HepG2 (cell line): ENCODE measurements around the gene KLHL36. TPM values are rescaled to one million over a fixed set of nuclear protein-coding genes. Genes with fewer than 3 reads are reported as not detected.
A peak's percentile ranks its signal among the peaks of the same experiment; 100 is the strongest.

Experiments used
- ATAC-seq: fragments of 200-7000 bp; cut with Tn5 transposase; 3 replicates; pipeline ENCODE4 v1.9.1; 2020; ENCODE audit warnings: mild to moderate bottlenecking, moderate library complexity
- BruUV-seq: library from RNA; stranded (reverse); fragments of 400-500 nt; replicated peaks from 2 replicates; lab custom pipeline; 2021; lab: Mats Ljungman, UMichigan
- CTCF ChIA-PET: fragments of 300-600 bp; formaldehyde crosslinking; extraction: SDS; loops from one replicate; lab custom pipeline; 2021; ENCODE audit warnings: low total read pairs, inconsistent platforms, low intra/inter-chr PET ratio; lab: Yijun Ruan, JAX
- POLR2A ChIA-PET: fragments of 350-600 bp; sonication (Branson Sonifier 250); formaldehyde crosslinking; loops from one replicate; lab custom pipeline; 2020; ENCODE audit warnings: antibody characterized with exemption, inconsistent platforms; lab: Yijun Ruan, JAX
- DNase-seq: peaks from one replicate; pipeline ENCODE4 v3.0.0-alpha.2; 2015; ENCODE audit warnings: low spot score
- FAIRE-seq: peaks from 3 replicates; lab custom pipeline; 2011; peaks lifted over from hg19 to GRCh38; lab: Jason Lieb, UNC
- H2AFZ ChIP-seq: one replicate; pipeline ENCODE4 v1.6.1; 2011; ENCODE audit warnings: low read length, inconsistent platforms
- H3K27ac ChIP-seq: fragments of 300-600 bp; 3 replicates; pipeline ENCODE4 v1.8.0; 2011; ENCODE audit warnings: mixed run types, mild to moderate bottlenecking, mixed read lengths, low read length, inconsistent platforms; ENCODE audit not compliant: insufficient read depth; ENCODE audit errors: extremely low read length
- H3K27me3 ChIP-seq, 2 experiments: fragments of 200-600 bp in 1 of 2; 2 replicates in 1 of 2; 3 replicates in 1 of 2; pipeline versions ENCODE4 v1.6.0 to v1.8.0; 2011; ENCODE audit warnings: low read length in 2 of 2, mild to moderate bottlenecking in 2 of 2, moderate library complexity in 2 of 2, inconsistent platforms in 1 of 2; ENCODE audit not compliant: insufficient read depth in 2 of 2, control insufficient read depth in 1 of 2
- H3K36me3 ChIP-seq, 2 experiments: fragments of 200-600 bp in 1 of 2; replicated peaks in 1 of 2; 2 replicates in 1 of 2; 3 replicates in 1 of 2; pipeline versions ENCODE4 v1.5.1 to v1.8.0; 2011; ENCODE audit warnings: low read length in 2 of 2, inconsistent platforms in 1 of 2; ENCODE audit not compliant: insufficient read depth in 2 of 2, control insufficient read depth in 1 of 2
- H3K4me1 ChIP-seq: 2 replicates; pipeline ENCODE4 v1.5.1; 2012; ENCODE audit warnings: low read length, inconsistent platforms; ENCODE audit not compliant: insufficient read depth
- H3K4me2 ChIP-seq: 2 replicates; pipeline ENCODE4 v1.6.0; 2011; ENCODE audit warnings: low read depth, low read length, inconsistent platforms
- H3K4me3 ChIP-seq, 3 experiments: fragments of 200-600 bp in 1 of 3; sonication (generic), shearing (Covaris generic) in 1 of 3; replicated peaks in 1 of 3; 2 replicates each; pipeline ENCODE4 v1.5.1; 2011 to 2016; ENCODE audit warnings: low read length in 3 of 3, inconsistent platforms in 2 of 3, low read depth in 2 of 3, mild to moderate bottlenecking in 2 of 3, control low read depth in 1 of 3, mixed read lengths in 1 of 3; ENCODE audit not compliant: insufficient read depth in 1 of 3
- H3K79me2 ChIP-seq: one replicate; pipeline ENCODE4 v1.6.1; 2011; ENCODE audit warnings: low read length, inconsistent platforms; ENCODE audit not compliant: insufficient read depth
- H3K9ac ChIP-seq: 2 replicates; pipeline ENCODE4 v1.6.0; 2011; ENCODE audit warnings: mild to moderate bottlenecking, low read depth, low read length, inconsistent platforms; ENCODE audit not compliant: insufficient read depth
- H3K9me3 ChIP-seq: 2 replicates; pipeline ENCODE4 v1.5.1; 2012; ENCODE audit warnings: mild to moderate bottlenecking, low read length
- H4K20me1 ChIP-seq: 2 replicates; pipeline ENCODE4 v1.6.0; 2011; ENCODE audit warnings: inconsistent platforms, mild to moderate bottlenecking, low read length, moderate library complexity; ENCODE audit not compliant: insufficient read depth
- CEBPG ChIP-seq: IDR thresholded peaks from 2 replicates; pipeline ENCODE4 v1.6.1; 2016
- ESRRA ChIP-seq: sonication (generic); formaldehyde crosslinking; IDR thresholded peaks from 2 replicates; pipeline ENCODE4 v1.5.1; 2020; ENCODE audit warnings: mild to moderate bottlenecking, low read depth, missing genetic modification reagents
- JUND ChIP-seq: sonication (generic); formaldehyde crosslinking; IDR thresholded peaks from 2 replicates; pipeline ENCODE4 v1.8.0; 2022; ENCODE audit warnings: mild to moderate bottlenecking, missing genetic modification reagents
- PAX8 ChIP-seq: sonication (generic); formaldehyde crosslinking; IDR thresholded peaks from 2 replicates; pipeline ENCODE4 v1.8.0; 2022; ENCODE audit warnings: mild to moderate bottlenecking, missing genetic modification reagents, borderline replicate concordance
- SALL1 ChIP-seq: sonication (generic); formaldehyde crosslinking; IDR thresholded peaks from 2 replicates; pipeline ENCODE4 v1.8.0; 2022; ENCODE audit warnings: mild to moderate bottlenecking, missing genetic modification reagents
- ZNF281 ChIP-seq: sonication (generic); formaldehyde crosslinking; IDR thresholded peaks from 2 replicates; pipeline ENCODE4 v1.4.0; 2020; ENCODE audit warnings: missing genetic modification reagents, borderline replicate concordance
- ZNF354B ChIP-seq: sonication (generic); formaldehyde crosslinking; IDR thresholded peaks from 2 replicates; pipeline ENCODE4 v1.8.0; 2022; ENCODE audit warnings: mild to moderate bottlenecking, missing genetic modification reagents
- ZNF362 ChIP-seq: sonication (generic); formaldehyde crosslinking; IDR thresholded peaks from 2 replicates; pipeline ENCODE4 v1.4.0; 2020; ENCODE audit warnings: missing genetic modification reagents, mild to moderate bottlenecking, borderline replicate concordance
- ZNF704 ChIP-seq: sonication (generic); formaldehyde crosslinking; IDR thresholded peaks from 2 replicates; pipeline ENCODE4 v1.8.1; 2023; ENCODE audit warnings: mild to moderate bottlenecking, inconsistent platforms, moderate library complexity, missing genetic modification reagents, borderline replicate concordance
- WGBS: methylation state at CpG from one replicate; pipeline ENCODE4 v1.1.6; 2017; ENCODE audit warnings: low lambda C conversion rate; 5-methylcytosine and 5-hydroxymethylcytosine counted together
- in situ Hi-C: cut with HindIII; loops from 2 replicates; pipeline ENCODE4 v1.10.0; 2017; ENCODE audit warnings: low pct_unique_long_range_greater_than_20kb; ENCODE audit not compliant: extremely low pct_ligation_motif_present
- intact Hi-C: fragments of 100-400 bp; cut with micrococcal nuclease; formaldehyde crosslinking; loops from one replicate; pipeline ENCODE4 v1.10.0; 2022; ENCODE audit not compliant: unreplicated experiment
- polyA plus RNA-seq, 8 experiments: library from polyadenylated mRNA; depleted of rRNA in 3 of 8; stranded (reverse) in 7 of 8; unstranded in 1 of 8; fragments of >200 nt; fragmentation: Illumina TruSeq in 4 of 8; extraction: Trizol in 4 of 8; gene quantifications; 2 replicates each; pipeline versions ENCODE4 v1.2.1 to v1.2.3, GENCODE V29; 2011 to 2016; ENCODE audit warnings: low read depth in 4 of 8, missing spikeins in 1 of 8, mixed read lengths in 1 of 8; ENCODE audit not compliant: insufficient read depth in 1 of 8
- total RNA-seq, 5 experiments: library from RNA; depleted of rRNA; stranded (reverse); fragments of >200 nt; fragmentation: Illumina TruSeq; extraction: Trizol; gene quantifications; 2 replicates each; pipeline ENCODE4 v1.2.3, GENCODE V29; 2016; ENCODE audit warnings: low read depth in 1 of 5
- TF ChIP-seq, protein P1 (sequence below): sonication (generic); formaldehyde crosslinking; IDR thresholded peaks from 2 replicates; pipeline ENCODE4 v1.9.0; 2021; ENCODE audit warnings: mild to moderate bottlenecking, missing genetic modification reagents

KLHL36 gene
- total and polyA plus RNA-seq, 2 of the 13 experiments (the other 11 are each of a cell fraction or from before 2014, with no cell fraction given), result 24.3 to 26.0 TPM

- Histone ChIP-seq H2AFZ (peak overlapping the region; percentile 78), H3K9me3 (no peaks in the 10 kb centered on the region), H3K79me2 (no peaks in the 10 kb centered on the region), H3K27ac (no peak overlapping the region), H4K20me1 (no peaks in the 10 kb centered on the region), H3K4me3 (peak overlapping the region in 2 of 3 experiments; percentile 2 to 52; a peak in 4 of 6 replicates), H3K36me3 (no peaks in the 10 kb centered on the region), H3K9ac (peak overlapping the region; percentile 1; the same call in 1 of the 2 replicates), H3K4me1 (peaks cover 36% of the 10 kb centered on the region), H3K4me2 (peak overlapping the region; percentile 77), H3K27me3 (peaks cover 0 to 43% of the 10 kb centered on the region in 2 experiments; a peak in 2 of 5 replicates)
- DNase-seq (peak; percentile 50), ATAC-seq (peak; percentile 70), FAIRE-seq (peak; percentile 65)
- ChIA-PET CTCF (no interaction called here), POLR2A (no interaction called here)
- intact Hi-C loops, result no loop called here
- no TSS peak for BruUV-seq
- in situ Hi-C loops, result no loop called here
- under 1% methylated on average over 12 of the region's 14 CpGs for WGBS
- no peak for TF ChIP-seq ZNF704 (CRISPR knock-in tag)
- TF ChIP-seq PAX8, result no peak
- TF ChIP-seq SALL1 (CRISPR knock-in tag), result peak; percentile 32; the same call in 1 of the 2 replicates
- peak; percentile 11; the same call in 1 of the 2 replicates for TF ChIP-seq CEBPG (CRISPR knock-in tag)
- TF ChIP-seq, protein P1, sequence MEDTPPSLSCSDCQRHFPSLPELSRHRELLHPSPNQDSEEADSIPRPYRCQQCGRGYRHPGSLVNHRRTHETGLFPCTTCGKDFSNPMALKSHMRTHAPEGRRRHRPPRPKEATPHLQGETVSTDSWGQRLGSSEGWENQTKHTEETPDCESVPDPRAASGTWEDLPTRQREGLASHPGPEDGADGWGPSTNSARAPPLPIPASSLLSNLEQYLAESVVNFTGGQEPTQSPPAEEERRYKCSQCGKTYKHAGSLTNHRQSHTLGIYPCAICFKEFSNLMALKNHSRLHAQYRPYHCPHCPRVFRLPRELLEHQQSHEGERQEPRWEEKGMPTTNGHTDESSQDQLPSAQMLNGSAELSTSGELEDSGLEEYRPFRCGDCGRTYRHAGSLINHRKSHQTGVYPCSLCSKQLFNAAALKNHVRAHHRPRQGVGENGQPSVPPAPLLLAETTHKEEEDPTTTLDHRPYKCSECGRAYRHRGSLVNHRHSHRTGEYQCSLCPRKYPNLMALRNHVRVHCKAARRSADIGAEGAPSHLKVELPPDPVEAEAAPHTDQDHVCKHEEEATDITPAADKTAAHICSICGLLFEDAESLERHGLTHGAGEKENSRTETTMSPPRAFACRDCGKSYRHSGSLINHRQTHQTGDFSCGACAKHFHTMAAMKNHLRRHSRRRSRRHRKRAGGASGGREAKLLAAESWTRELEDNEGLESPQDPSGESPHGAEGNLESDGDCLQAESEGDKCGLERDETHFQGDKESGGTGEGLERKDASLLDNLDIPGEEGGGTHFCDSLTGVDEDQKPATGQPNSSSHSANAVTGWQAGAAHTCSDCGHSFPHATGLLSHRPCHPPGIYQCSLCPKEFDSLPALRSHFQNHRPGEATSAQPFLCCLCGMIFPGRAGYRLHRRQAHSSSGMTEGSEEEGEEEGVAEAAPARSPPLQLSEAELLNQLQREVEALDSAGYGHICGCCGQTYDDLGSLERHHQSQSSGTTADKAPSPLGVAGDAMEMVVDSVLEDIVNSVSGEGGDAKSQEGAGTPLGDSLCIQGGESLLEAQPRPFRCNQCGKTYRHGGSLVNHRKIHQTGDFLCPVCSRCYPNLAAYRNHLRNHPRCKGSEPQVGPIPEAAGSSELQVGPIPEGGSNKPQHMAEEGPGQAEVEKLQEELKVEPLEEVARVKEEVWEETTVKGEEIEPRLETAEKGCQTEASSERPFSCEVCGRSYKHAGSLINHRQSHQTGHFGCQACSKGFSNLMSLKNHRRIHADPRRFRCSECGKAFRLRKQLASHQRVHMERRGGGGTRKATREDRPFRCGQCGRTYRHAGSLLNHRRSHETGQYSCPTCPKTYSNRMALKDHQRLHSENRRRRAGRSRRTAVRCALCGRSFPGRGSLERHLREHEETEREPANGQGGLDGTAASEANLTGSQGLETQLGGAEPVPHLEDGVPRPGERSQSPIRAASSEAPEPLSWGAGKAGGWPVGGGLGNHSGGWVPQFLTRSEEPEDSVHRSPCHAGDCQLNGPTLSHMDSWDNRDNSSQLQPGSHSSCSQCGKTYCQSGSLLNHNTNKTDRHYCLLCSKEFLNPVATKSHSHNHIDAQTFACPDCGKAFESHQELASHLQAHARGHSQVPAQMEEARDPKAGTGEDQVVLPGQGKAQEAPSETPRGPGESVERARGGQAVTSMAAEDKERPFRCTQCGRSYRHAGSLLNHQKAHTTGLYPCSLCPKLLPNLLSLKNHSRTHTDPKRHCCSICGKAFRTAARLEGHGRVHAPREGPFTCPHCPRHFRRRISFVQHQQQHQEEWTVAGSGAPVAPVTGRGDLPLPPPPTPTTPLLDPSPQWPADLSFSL (CRISPR knock-in tag), result peak; percentile 64; the same call in 1 of the 2 replicates
- peak; percentile 29; the same call in 1 of the 2 replicates for TF ChIP-seq ZNF354B
- TF ChIP-seq ZNF281 (CRISPR knock-in tag), result no peak
- 0 out of 2 replicates have a peak, but pooled peaks have one; percentile 37 for TF ChIP-seq ZNF362
- TF ChIP-seq ESRRA, result no peak
- no peak for TF ChIP-seq JUND (CRISPR knock-in tag)
Measured at GRCh38 chr16:84677017-84677803, 28.9 kb downstream of the KLHL36 start.
